Measurements from ENCODE around the gene ANKRD31.

ANKRD31 gene

GRCh38 chr5:75243510-75243909 lies 6.8 kb upstream of the ANKRD31 start:
- H3K4me1 ChIP-seq (ENCODE audit: control insufficient read depth in 1 of 2, insufficient read depth in 2 of 2, low read length in 2 of 2): peaks cover 17 to 18% of the 10 kb centered on the region in 2 experiments
- H4K12ac ChIP-seq (ENCODE audit: low read depth, low read length): no peak overlapping the region
- H2BK12ac ChIP-seq (ENCODE audit: low read length): peak overlapping the region; percentile 18
- no peak overlapping the region for H2AFZ ChIP-seq (ENCODE audit: insufficient read depth, low read length, poor library complexity)
- H3K27ac ChIP-seq (ENCODE audit: low read depth, low read length): no peak overlapping the region
- no peak overlapping the region for H3K4me2 ChIP-seq (ENCODE audit: low read length)
- H4K8ac ChIP-seq (ENCODE audit: low read depth, low read length): no peak overlapping the region
- H4K91ac ChIP-seq (ENCODE audit: low read depth, low read length): peak overlapping the region; percentile 13
- H3K4me3 ChIP-seq (ENCODE audit: low read depth, low read length): no peak overlapping the region
- peak overlapping the region; percentile 15 for H2BK120ac ChIP-seq (ENCODE audit: insufficient read depth, low read length, poor library complexity)
- no peak overlapping the region for H2BK5ac ChIP-seq (ENCODE audit: low read depth, low read length, poor library complexity)
- no peak overlapping the region for H3K4ac ChIP-seq (ENCODE audit: low read depth, low read length)
- H2AK5ac ChIP-seq (ENCODE audit: low read length): no peak overlapping the region
- no peak overlapping the region for H3K9ac ChIP-seq (ENCODE audit: low read length)
- no peak overlapping the region for H3K14ac ChIP-seq (ENCODE audit: low read length)
- peaks cover 2% of the 10 kb centered on the region for H3K79me2 ChIP-seq (ENCODE audit: control insufficient read depth, insufficient read depth, low read length, poor library complexity)
- peaks cover 14% of the 10 kb centered on the region for H3K79me1 ChIP-seq (ENCODE audit: low read length)
- no CpG with 5 or more reads among the region's 5 CpGs for WGBS (ENCODE audit: extremely low coverage, insufficient coverage, insufficient read length)
- H3K23ac ChIP-seq (ENCODE audit: low read length): no peak overlapping the region
- H3K27me3 ChIP-seq (ENCODE audit: insufficient read depth, low read length): no peaks in the 10 kb centered on the region
- peaks cover 0 to 1% of the 10 kb centered on the region in 2 experiments for H3K36me3 ChIP-seq (ENCODE audit: control insufficient read depth in 1 of 2, insufficient read depth in 2 of 2, low read length in 2 of 2)
- H3K9me3 ChIP-seq (ENCODE audit: insufficient read depth, low read depth, low read length): peaks cover 2% of the 10 kb centered on the region
- H3K18ac ChIP-seq (ENCODE audit: low read length): no peak overlapping the region
- DNase-seq: no peak

DNA sequence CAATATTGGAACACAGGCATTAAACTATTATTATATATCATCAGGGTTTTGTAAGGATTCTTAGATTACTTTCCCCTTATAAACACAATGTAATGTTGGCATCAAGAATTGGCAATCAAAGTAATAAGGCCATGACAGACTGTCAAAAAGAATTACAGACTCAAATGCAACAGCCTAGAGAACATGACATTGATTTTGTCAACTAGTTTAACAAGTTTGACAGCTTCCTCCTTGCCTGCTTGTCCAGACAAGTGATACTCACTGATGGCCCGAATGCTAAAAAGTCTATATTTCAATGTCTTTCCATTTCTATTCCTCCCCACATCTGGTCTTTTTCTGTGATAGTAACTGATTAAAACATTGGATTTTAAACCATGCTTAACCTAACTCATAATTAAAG lies 6.4 kb upstream of the ANKRD31 start:
- no peak overlapping the region for H3K4ac ChIP-seq (ENCODE audit: low read depth, low read length)
- H3K36me3 ChIP-seq (ENCODE audit: control insufficient read depth in 1 of 2, insufficient read depth in 2 of 2, low read length in 2 of 2): peaks cover 0 to 1% of the 10 kb centered on the region in 2 experiments
- H3K4me3 ChIP-seq (ENCODE audit: low read depth, low read length): no peak overlapping the region
- no peaks in the 10 kb centered on the region for H3K27me3 ChIP-seq (ENCODE audit: insufficient read depth, low read length)
- H3K4me1 ChIP-seq (ENCODE audit: control insufficient read depth in 1 of 2, insufficient read depth in 2 of 2, low read length in 2 of 2): peaks cover 17 to 18% of the 10 kb centered on the region in 2 experiments
- no peak overlapping the region for H3K9ac ChIP-seq (ENCODE audit: low read length)
- DNase-seq: peak; percentile 15 to 79
- no peak overlapping the region for H2AK5ac ChIP-seq (ENCODE audit: low read length)
- H4K91ac ChIP-seq (ENCODE audit: low read depth, low read length): no peak overlapping the region
- H2AFZ ChIP-seq (ENCODE audit: insufficient read depth, low read length, poor library complexity): no peak overlapping the region
- H3K14ac ChIP-seq (ENCODE audit: low read length): no peak overlapping the region
- H4K12ac ChIP-seq (ENCODE audit: low read depth, low read length): no peak overlapping the region
- no peak overlapping the region for H3K23ac ChIP-seq (ENCODE audit: low read length)
- H3K9me3 ChIP-seq (ENCODE audit: insufficient read depth, low read depth, low read length): no peaks in the 10 kb centered on the region
- peaks cover 2% of the 10 kb centered on the region for H3K79me2 ChIP-seq (ENCODE audit: control insufficient read depth, insufficient read depth, low read length, poor library complexity)
- H4K8ac ChIP-seq (ENCODE audit: low read depth, low read length): no peak overlapping the region
- no peak overlapping the region for H2BK12ac ChIP-seq (ENCODE audit: low read length)
- no peak overlapping the region for H2BK5ac ChIP-seq (ENCODE audit: low read depth, low read length, poor library complexity)
- WGBS (ENCODE audit: extremely low coverage, insufficient coverage, insufficient read length): no CpG with 5 or more reads among the region's 1 CpG
- H3K27ac ChIP-seq (ENCODE audit: low read depth, low read length): no peak overlapping the region
- no peak overlapping the region for H3K18ac ChIP-seq (ENCODE audit: low read length)
- H2BK120ac ChIP-seq (ENCODE audit: insufficient read depth, low read length, poor library complexity): no peak overlapping the region
- H3K4me2 ChIP-seq (ENCODE audit: low read length): peak overlapping the region; percentile 26
- H3K79me1 ChIP-seq (ENCODE audit: low read length): peaks cover 17% of the 10 kb centered on the region

DNA sequence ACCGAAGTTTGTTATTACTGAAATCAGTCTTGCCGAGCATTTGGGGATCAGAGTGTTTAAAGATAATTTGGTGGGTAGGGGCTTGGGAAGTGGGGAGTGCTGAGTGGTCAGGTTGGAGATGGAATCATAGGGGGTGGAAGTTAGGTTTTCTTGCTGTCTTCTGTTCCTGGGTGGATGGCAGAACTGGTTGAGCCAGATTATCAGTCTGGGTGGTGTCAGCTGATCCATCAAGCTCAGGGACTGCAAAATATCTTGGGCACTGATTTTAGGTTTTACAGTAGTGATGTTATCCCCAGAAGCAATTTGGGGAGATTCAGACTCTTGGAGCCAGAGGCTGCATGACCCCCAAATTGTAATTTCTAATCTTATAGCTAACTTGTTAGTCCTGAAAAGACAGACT lies 5.4 kb upstream of the ANKRD31 start:
- Histone ChIP-seq H2AK5ac (ENCODE audit: low read length) (no peak overlapping the region), H2AFZ (ENCODE audit: insufficient read depth, low read length, poor library complexity) (no peak overlapping the region), H3K4me2 (ENCODE audit: low read length) (peak overlapping the region; percentile 51), H3K23ac (ENCODE audit: low read length) (no peak overlapping the region), H2BK120ac (ENCODE audit: insufficient read depth, low read length, poor library complexity) (no peak overlapping the region), H3K18ac (ENCODE audit: low read length) (no peak overlapping the region), H3K14ac (ENCODE audit: low read length) (no peak overlapping the region), H3K79me2 (ENCODE audit: control insufficient read depth, insufficient read depth, low read length, poor library complexity) (peaks cover 2% of the 10 kb centered on the region), H3K36me3 (ENCODE audit: control insufficient read depth in 1 of 2, insufficient read depth in 2 of 2, low read length in 2 of 2) (peaks cover 0 to 1% of the 10 kb centered on the region in 2 experiments), H3K27ac (ENCODE audit: low read depth, low read length) (peak overlapping the region; percentile 36), H3K9me3 (ENCODE audit: insufficient read depth, low read depth, low read length) (no peaks in the 10 kb centered on the region), H4K91ac (ENCODE audit: low read depth, low read length) (no peak overlapping the region), H4K12ac (ENCODE audit: low read depth, low read length) (no peak overlapping the region), H4K8ac (ENCODE audit: low read depth, low read length) (no peak overlapping the region), H3K4me3 (ENCODE audit: low read depth, low read length) (no peak overlapping the region), H2BK12ac (ENCODE audit: low read length) (peak overlapping the region; percentile 10), H3K9ac (ENCODE audit: low read length) (no peak overlapping the region), H3K79me1 (ENCODE audit: low read length) (peaks cover 18% of the 10 kb centered on the region), H3K4me1 (ENCODE audit: control insufficient read depth in 1 of 2, insufficient read depth in 2 of 2, low read length in 2 of 2) (peaks cover 17 to 18% of the 10 kb centered on the region in 2 experiments), H2BK5ac (ENCODE audit: low read depth, low read length, poor library complexity) (peak overlapping the region; percentile 61), H3K4ac (ENCODE audit: low read depth, low read length) (no peak overlapping the region), H3K27me3 (ENCODE audit: insufficient read depth, low read length) (no peaks in the 10 kb centered on the region)
- peak; percentile 9 to 51 for DNase-seq
- no CpG with 5 or more reads among the region's 2 CpGs for WGBS (ENCODE audit: extremely low coverage, insufficient coverage, insufficient read length)

DNA sequence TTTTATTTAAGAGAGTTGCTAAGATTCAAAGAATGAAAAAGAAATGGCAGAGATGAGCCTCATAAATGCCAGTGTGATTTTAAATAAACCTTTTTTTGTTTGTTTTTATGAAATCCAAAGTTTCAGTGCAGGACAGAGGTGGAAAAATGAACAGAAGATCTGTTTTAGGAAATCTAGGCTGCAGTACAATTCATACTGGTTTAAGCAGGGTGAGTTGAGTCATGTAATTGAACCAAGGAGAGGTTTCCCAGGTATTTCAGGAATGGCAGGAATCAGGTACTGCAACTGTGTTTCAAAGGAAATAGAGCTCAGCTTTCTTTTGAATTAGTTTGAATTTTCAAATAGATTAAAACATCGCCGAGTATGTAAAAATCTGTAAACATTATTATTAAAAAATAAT lies 3.0 kb upstream of the ANKRD31 start:
- Histone ChIP-seq H3K14ac (ENCODE audit: low read length) (no peak overlapping the region), H3K27me3 (ENCODE audit: insufficient read depth, low read length) (no peaks in the 10 kb centered on the region), H3K18ac (ENCODE audit: low read length) (no peak overlapping the region), H3K23ac (ENCODE audit: low read length) (no peak overlapping the region), H4K8ac (ENCODE audit: low read depth, low read length) (no peak overlapping the region), H2BK120ac (ENCODE audit: insufficient read depth, low read length, poor library complexity) (no peak overlapping the region), H3K9me3 (ENCODE audit: insufficient read depth, low read depth, low read length) (no peaks in the 10 kb centered on the region), H2BK5ac (ENCODE audit: low read depth, low read length, poor library complexity) (no peak overlapping the region), H2AFZ (ENCODE audit: insufficient read depth, low read length, poor library complexity) (no peak overlapping the region), H3K79me2 (ENCODE audit: control insufficient read depth, insufficient read depth, low read length, poor library complexity) (peaks cover 2% of the 10 kb centered on the region), H4K91ac (ENCODE audit: low read depth, low read length) (no peak overlapping the region), H3K4me1 (ENCODE audit: control insufficient read depth in 1 of 2, insufficient read depth in 2 of 2, low read length in 2 of 2) (peaks cover 18 to 21% of the 10 kb centered on the region in 2 experiments), H3K36me3 (ENCODE audit: control insufficient read depth in 1 of 2, insufficient read depth in 2 of 2, low read length in 2 of 2) (peaks cover 0 to 1% of the 10 kb centered on the region in 2 experiments), H3K4me3 (ENCODE audit: low read depth, low read length) (no peak overlapping the region), H4K12ac (ENCODE audit: low read depth, low read length) (no peak overlapping the region), H3K27ac (ENCODE audit: low read depth, low read length) (peak overlapping the region; percentile 88), H3K4me2 (ENCODE audit: low read length) (no peak overlapping the region), H2AK5ac (ENCODE audit: low read length) (no peak overlapping the region), H3K79me1 (ENCODE audit: low read length) (peaks cover 24% of the 10 kb centered on the region), H2BK12ac (ENCODE audit: low read length) (no peak overlapping the region), H3K9ac (ENCODE audit: low read length) (no peak overlapping the region), H3K4ac (ENCODE audit: low read depth, low read length) (no peak overlapping the region)
- WGBS (ENCODE audit: extremely low coverage, insufficient coverage, insufficient read length): no CpG with 5 or more reads among the region's 2 CpGs
- peak; percentile 58 to 87 for DNase-seq
